ENCODE measurements around the gene UBR2. TPM values are rescaled to one million over a fixed set of nuclear protein-coding genes. Genes with fewer than 3 reads are reported as not detected.

Gene UBR2
- total and polyA plus RNA-seq, 9 of the 15 experiments (the other 6 are each of a cell fraction or from before 2014, with no cell fraction given), result 9.1 to 38.9 (median 23.4) TPM

DNA sequence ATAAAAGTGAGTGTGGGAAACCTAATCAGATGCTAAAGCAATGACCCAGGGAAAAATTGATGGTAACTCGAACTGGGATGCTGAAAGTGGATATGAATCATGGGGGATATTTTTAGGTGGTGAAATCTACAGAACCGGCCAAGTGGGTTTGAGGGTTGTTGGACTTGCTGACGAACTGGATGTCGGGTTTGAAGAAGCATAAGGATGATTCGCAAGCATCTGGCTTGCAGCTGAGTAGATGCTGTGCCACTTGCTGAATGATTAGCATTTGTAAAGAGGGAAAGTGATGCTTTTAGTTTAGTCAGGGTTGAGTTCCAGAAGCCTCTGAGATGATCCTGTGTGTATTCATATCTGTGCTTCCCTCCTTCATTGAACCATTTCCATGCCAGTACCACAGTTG, 54.9 kb downstream of the UBR2 start:
- Histone ChIP-seq H3K9me1 (ENCODE audit: control insufficient read depth, insufficient read depth, low read length) (no peaks in the 10 kb centered on the region), H4K20me1 (replicated peaks; ENCODE audit: control insufficient read depth, insufficient read depth, low read length) (no peaks in the 10 kb centered on the region), H3K9me3 (replicated peaks; ENCODE audit: control insufficient read depth, insufficient read depth, low read depth, low read length) (no peaks in the 10 kb centered on the region), H3K4me3 (no peak overlapping the region), H3K9ac (ENCODE audit: insufficient read depth in 1 of 2, low read depth in 2 of 2, low read length in 2 of 2) (no peak overlapping the region), H3K27me3 (ENCODE audit: control insufficient read depth in 2 of 2, insufficient read depth in 2 of 2, low read length in 2 of 2) (no peaks in the 10 kb centered on the region), H3K79me2 (ENCODE audit: control insufficient read depth, insufficient read depth, low read length) (no peaks in the 10 kb centered on the region), H3K27ac (ENCODE audit: extremely low read depth, low read depth, low read length) (no peak overlapping the region), H3K4me2 (ENCODE audit: insufficient read depth, low read length) (no peak overlapping the region), H3K36me3 (ENCODE audit: control insufficient read depth, insufficient read depth, low read length) (peaks cover 40% of the 10 kb centered on the region), H3K4me1 (replicated peaks in 1 of 2; ENCODE audit: control insufficient read depth in 2 of 2, insufficient read depth in 2 of 2, low read length in 2 of 2) (no peaks in the 10 kb centered on the region), H2AFZ (ENCODE audit: low read depth, low read length) (no peak overlapping the region)
- POLR2A ChIA-PET, result interaction anchor here (0.7 to 1.0 kb wide), 3 partner anchors 16 to 57 kb away, joined by 3 to 4 read pairs (median 3); no protein-coding TSS in a partner anchor
- no peak for DNase-seq (ENCODE audit: extremely low read depth in 1 of 4, low spot score in 3 of 4)
- intact Hi-C loops (cut with micrococcal nuclease) (no loop called here), in situ Hi-C loops (cut with MboI) (no loop called here)
- no peak for FAIRE-seq
- 68% methylated on average over 5 of the region's 5 CpGs for WGBS (ENCODE audit: insufficient coverage, low coverage, missing lambda C conversion rate)
- TF ChIP-seq NFATC3 (IDR thresholded peaks at IDR 0.05), result no peak
- BruUV-seq (replicated peaks), result no TSS peak
- CTCF ChIA-PET (ENCODE audit: low intra/inter-chr PET ratio), result interaction anchor here (0.6 kb wide), 1 partner anchor 9 kb away, joined by 4 read pairs; no protein-coding TSS in a partner anchor
- no peak for ATAC-seq

DNA sequence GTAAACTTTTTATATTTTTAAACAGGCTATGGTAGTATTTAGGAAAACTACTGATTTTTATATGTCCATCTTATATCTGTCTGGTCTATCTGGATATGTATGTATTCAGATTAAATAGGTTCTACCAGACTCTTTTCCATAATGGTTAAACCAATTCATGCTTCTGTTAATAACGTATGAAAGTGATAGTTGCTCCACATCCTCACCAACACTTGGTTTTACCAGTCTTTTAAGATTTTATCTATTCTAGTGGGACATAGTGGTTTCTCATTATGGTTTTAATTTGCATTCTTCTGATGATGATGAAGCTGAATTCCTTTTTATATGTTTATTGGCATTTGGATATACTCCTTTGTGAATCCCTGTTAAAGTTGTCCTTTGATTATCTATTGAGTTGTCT, 56.1 kb downstream of the UBR2 start:
- ATAC-seq, result no peak
- no peaks in the 10 kb centered on the region for H3K4me1 ChIP-seq (replicated peaks in 1 of 2; ENCODE audit: control insufficient read depth in 2 of 2, insufficient read depth in 2 of 2, low read length in 2 of 2)
- no peak for DNase-seq (ENCODE audit: extremely low read depth in 1 of 4, low spot score in 3 of 4)
- no peak overlapping the region for H2AFZ ChIP-seq (ENCODE audit: low read depth, low read length)
- H3K9ac ChIP-seq (ENCODE audit: insufficient read depth in 1 of 2, low read depth in 2 of 2, low read length in 2 of 2), result no peak overlapping the region
- ChIA-PET CTCF (ENCODE audit: low intra/inter-chr PET ratio) (no interaction called here), POLR2A (interaction anchor here (0.6 to 1.3 kb wide), 2 partner anchors 28 to 259 kb away, joined by 3 read pairs; partner anchors contain the start of gene RPL7L1)
- no peaks in the 10 kb centered on the region for H3K9me1 ChIP-seq (ENCODE audit: control insufficient read depth, insufficient read depth, low read length)
- no peaks in the 10 kb centered on the region for H4K20me1 ChIP-seq (replicated peaks; ENCODE audit: control insufficient read depth, insufficient read depth, low read length)
- no peak overlapping the region for H3K27ac ChIP-seq (ENCODE audit: extremely low read depth, low read depth, low read length)
- H3K9me3 ChIP-seq (replicated peaks; ENCODE audit: control insufficient read depth, insufficient read depth, low read depth, low read length), result no peaks in the 10 kb centered on the region
- in situ Hi-C loops (cut with MboI), result no loop called here
- no peak for FAIRE-seq
- 61% methylated on average over 1 of the region's 1 CpG for WGBS (ENCODE audit: insufficient coverage, low coverage, missing lambda C conversion rate)
- no peak overlapping the region for H3K4me2 ChIP-seq (ENCODE audit: insufficient read depth, low read length)
- intact Hi-C loops (cut with micrococcal nuclease), result no loop called here
- BruUV-seq (replicated peaks), result no TSS peak
- no peaks in the 10 kb centered on the region for H3K27me3 ChIP-seq (ENCODE audit: control insufficient read depth in 2 of 2, insufficient read depth in 2 of 2, low read length in 2 of 2)
- no peaks in the 10 kb centered on the region for H3K79me2 ChIP-seq (ENCODE audit: control insufficient read depth, insufficient read depth, low read length)
- no peak overlapping the region for H3K4me3 ChIP-seq
- H3K36me3 ChIP-seq (ENCODE audit: control insufficient read depth, insufficient read depth, low read length), result peaks cover 39% of the 10 kb centered on the region
- TF ChIP-seq PTRF (tag; IDR thresholded peaks at IDR 0.05) (no peak), ARID4B (CRISPR knock-in tag; IDR thresholded peaks at IDR 0.05) (no peak), NFRKB (IDR thresholded peaks at IDR 0.05; ENCODE audit: low read depth) (no peak), RBM25 (IDR thresholded peaks at IDR 0.05; ENCODE audit: low read depth, low read length, severe bottlenecking) (peak; percentile 88)
- TF ChIP-seq, protein P1, sequence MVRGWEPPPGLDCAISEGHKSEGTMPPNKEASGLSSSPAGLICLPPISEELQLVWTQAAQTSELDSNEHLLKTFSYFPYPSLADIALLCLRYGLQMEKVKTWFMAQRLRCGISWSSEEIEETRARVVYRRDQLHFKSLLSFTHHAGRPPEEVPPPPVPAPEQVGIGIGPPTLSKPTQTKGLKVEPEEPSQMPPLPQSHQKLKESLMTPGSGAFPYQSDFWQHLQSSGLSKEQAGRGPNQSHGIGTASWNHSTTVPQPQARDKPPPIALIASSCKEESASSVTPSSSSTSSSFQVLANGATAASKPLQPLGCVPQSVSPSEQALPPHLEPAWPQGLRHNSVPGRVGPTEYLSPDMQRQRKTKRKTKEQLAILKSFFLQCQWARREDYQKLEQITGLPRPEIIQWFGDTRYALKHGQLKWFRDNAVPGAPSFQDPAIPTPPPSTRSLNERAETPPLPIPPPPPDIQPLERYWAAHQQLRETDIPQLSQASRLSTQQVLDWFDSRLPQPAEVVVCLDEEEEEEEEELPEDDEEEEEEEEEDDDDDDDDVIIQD (CRISPR knock-in tag; IDR thresholded peaks at IDR 0.05), result no peak
